NCI-H1092 (cell line): ENCODE measurements around the gene PLA2G4B.

Experiments used
- DNase-seq: peaks from one replicate; lab custom pipeline; 2025; lab: John Stamatoyannopoulos, UW

The PLA2G4B gene

GRCh38 chr15:41871175-41871905 lies 32.7 kb downstream of the PLA2G4B start:
- no peak for DNase-seq

- no peak for DNase-seq
These were observed 33.6 kb downstream of the PLA2G4B start for GRCh38 chr15:41872166-41872747.

DNA sequence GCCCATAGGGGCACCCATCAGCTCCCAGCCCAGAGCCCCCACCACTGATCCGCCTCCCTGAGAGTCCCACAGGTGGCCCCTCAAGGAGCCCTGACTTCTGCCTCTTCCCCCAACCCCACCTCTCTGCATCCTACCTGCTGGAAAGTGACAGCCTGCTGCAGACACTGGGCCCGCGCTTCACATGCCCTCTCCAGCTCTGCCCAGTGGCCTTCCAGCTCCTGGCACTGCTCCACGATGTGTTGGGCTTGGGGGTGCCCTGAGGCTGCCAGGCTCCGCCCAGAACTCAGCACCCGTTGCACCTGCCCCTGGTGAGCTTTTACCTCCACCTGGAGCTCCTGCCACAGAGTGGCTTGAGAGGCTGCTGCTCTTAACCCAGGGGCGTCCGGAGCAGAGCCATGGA lies 35.1 kb downstream of the PLA2G4B start:
- DNase-seq = peak; percentile 12

GRCh38 chr15:41874736-41875135 lies 36.1 kb downstream of the PLA2G4B start:
- DNase-seq = no peak

GRCh38 chr15:41876007-41876406 lies 37.4 kb downstream of the PLA2G4B start:
- DNase-seq = no peak

DNA sequence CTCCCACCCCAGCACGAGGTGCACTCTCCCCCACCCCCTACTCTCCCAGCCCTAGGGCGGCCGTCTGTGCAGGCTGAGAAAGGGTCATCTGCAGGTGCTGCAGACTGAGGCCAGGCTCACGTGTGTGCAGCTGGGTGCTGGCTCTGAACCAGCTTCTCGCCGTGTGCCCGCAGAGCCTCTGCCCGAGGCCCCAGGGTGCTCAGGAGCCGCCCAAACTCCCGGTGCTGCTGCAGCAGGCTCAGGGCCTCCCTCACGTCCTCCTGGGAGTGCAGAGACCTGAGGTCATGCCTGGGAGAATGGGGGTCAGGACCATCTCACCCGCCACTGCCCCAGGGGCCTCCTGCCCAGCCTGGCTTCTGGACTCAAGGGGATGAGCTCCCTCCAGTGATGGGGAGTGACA lies 38.0 kb downstream of the PLA2G4B start:
- DNase-seq = peak; percentile 15

DNA sequence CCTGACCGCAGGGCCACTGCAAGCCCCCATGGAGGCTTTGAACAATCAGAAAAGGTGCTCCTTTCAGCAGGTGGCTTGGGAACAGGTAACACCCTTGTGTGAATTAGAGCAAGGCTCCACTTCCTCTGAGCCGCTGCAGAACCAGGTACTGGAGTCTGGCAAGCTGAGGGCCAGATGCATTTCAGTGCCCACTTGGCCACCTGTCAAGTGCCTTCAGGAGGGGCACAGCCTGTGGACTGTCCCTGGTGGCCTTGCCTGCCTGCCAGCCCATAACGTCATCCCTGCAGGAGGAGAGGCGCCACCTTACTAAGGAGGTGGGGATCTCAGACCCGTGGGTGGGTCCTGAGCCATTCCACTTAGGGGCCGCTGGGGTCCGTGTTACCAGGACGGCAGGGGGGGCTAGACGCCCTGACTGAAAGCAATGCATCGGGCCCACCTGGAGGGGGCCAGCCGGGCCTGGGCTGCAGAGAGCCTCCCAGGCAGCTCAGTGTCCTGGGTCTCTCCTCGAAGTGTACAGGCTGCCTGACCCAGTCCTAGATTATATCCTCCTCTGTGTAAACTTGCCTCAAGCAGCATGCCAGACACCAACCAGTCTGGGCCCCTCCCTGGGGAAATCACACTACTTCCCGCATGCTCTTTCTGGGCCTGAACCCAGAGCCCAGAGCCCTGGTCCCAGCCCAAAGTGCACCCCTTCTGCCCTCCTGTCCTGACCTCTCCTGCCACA lies 39.1 kb downstream of the PLA2G4B start:
- DNase-seq = peak; percentile 39

DNA sequence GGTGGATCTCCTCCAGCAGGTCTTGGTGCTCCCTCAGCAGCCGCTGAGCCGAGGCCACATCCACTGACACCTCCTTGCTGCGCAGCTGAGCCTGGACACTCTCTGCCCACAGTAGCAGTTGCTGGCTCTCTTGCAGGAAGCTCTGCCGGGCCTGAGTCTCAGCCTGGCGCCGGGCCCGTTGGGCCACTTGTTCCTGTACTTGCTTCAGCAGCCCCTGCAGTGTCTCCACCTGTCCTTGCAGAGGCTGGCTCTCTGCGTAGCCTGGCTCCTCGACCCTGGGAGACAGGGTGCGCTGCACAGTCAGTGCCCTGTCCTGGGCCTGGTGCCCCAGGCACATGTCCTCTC lies 39.7 kb downstream of the PLA2G4B start:
- peak; percentile 45 for DNase-seq

DNA sequence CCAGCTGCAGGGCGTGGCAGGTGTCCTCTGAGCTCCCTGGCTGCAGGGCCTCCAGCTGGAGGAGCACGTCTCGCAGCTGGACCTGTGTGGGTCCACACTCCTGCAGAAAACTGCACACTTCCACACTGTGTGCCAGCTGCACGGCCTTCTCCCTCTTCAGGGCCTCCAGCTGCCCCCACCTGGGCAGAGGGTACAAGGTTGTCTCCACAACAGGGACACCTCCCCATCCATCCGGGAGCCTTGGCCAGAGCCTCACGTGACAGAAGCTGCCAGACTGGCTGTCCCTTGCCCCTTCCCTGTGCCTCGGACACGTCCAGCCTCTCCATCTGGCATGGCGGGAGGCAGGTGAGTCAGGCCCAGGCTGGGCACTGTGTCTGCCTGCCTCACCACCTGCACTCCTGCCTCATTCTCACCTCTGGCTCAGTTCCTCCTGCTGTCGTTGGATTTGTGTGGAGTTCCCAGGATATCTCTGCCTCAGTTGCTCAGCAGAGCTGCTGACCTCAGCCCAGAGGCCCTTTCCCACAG lies 40.7 kb downstream of the PLA2G4B start:
- no peak for DNase-seq

DNA sequence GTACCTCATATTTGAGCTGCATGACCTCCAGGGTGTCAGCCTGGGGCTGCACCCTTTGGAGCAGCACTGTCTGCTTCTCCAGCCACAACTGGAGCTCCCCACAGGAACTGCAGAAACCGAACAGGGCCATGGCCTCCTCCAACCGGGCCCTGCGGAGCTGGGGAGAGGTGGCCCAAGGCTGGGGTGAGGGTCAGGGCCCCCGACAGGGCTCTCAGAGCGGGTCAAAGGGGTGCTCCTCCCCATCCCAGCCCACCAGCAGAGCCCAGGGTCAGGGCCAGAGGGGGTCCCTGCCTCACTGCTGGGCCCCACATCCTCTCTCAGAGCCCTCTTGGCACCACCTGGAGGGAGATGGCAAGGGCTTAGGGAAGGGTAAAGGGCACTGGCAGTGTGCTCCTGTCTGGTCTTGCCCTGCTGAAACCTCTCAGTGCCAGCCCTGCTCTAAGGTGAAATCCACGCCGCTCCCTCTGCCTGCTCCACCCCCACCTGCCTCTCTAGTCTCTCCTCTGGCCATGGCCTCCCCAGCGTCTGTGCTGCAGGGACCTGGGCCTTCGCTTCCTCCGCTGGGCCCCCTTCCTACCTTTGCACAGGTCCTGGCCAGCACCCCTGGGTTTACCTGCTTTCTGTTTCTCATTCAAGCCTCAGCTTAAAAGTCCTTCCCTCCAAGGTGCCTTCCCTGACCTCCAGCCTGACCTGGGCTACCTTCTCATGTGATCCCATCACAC lies 41.7 kb downstream of the PLA2G4B start:
- no peak for DNase-seq

GRCh38 chr15:41881086-41881485 lies 42.4 kb downstream of the PLA2G4B start:
- DNase-seq = no peak

DNA sequence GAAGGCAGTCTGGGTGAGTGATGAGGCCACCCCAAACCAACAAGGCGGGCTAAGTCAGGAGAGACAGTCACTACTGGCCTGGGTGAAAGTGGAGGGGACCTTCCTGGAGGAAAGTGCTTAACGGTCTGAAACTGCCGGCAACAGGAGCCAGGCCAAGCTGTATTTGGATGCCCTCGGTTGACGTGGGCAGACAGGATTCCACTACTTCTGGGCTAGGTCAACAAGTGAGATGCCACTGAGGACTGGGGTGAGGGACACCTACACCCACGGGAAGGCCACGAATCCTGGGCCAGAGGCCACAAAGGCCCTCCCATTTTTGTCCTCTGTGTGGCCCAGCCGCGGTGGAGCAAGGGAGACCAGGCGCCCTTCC lies 42.9 kb downstream of the PLA2G4B start:
- DNase-seq = no peak

DNA sequence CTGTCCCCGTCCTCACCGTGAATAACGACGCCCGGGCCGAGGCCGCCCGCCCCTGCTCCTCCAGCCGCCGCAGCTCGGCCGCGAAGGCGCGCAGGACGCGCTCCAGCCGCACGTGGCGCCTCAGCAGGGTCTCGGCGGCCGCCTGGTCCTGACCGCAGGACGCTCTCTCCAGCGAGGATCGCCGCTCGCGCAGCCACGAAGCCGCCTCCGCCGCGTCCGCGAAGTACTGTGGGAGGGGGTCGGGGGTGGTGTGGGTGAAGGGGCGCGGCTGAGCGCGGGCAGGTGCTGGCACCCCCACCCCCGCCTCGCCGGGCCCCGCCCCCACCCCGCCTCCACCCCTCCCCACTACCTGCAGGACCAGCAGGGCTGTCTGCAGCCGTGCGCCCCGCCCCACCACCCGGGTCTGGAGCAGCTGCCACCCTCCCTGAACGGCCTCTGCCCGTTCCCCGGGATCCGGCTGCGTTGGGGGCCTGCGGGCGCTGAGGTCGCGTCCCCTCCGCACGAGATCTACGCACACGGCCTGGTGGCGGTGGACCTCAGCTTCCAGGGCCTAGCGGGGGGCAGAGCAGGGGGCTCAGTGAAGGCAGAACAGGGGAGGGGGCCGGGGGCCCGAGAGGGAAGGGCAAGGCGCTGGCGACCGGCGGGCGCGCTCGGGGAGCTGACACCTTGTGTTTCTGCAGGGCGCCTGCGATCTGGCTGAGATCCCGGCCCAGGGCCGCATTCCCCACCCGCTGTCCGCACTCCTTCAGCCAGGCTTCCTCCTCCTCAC lies 43.5 kb downstream of the PLA2G4B start:
- DNase-seq = no peak

GRCh38 chr15:41882689-41883483 lies 44.2 kb downstream of the PLA2G4B start:
- no peak for DNase-seq

- DNase-seq = no peak
These were observed 44.8 kb downstream of the PLA2G4B start for GRCh38 chr15:41883484-41883825.

DNA sequence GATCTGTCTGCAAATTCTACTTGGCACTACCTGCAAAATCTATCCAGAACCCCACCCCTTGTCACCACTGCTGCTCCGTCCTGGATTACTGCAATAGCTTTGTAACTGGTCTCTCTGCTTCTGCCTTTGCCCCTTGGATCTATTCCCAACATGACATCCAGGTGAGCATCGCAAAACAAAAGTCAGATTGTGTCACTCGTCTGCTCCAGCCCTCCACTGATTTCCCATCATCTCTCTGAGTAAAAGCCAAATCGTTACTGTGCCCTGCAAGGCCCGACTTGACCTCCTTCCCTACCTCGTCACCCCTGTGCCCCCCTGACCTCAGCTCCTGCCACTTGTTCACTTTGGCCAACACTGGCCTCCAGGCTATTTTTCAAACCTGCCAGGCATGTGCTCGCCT lies 45.8 kb downstream of the PLA2G4B start:
- no peak for DNase-seq

- DNase-seq = no peak
These were observed 46.7 kb downstream of the PLA2G4B start for GRCh38 chr15:41885321-41885720.

DNA sequence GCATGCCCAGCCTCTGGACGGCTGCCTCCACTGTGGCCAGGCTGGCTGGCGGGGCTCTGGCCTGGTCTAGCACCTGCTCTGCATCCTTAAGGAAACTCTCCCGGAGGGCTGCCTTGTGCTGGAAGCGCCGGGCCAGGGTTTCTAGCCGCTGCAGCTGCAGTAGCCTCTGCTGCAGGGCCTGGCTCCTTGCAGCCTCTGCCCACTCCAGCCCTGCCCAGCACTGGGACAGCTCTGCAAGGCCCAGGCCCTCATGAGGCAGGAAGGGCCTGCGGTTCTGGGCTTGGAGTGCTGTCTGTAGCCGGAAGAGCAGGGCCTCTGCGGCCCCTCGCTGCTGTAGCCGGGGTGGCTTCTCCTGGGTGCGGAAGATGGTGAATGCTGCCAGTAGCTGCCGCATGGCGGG lies 47.2 kb downstream of the PLA2G4B start:
- no peak for DNase-seq

DNA sequence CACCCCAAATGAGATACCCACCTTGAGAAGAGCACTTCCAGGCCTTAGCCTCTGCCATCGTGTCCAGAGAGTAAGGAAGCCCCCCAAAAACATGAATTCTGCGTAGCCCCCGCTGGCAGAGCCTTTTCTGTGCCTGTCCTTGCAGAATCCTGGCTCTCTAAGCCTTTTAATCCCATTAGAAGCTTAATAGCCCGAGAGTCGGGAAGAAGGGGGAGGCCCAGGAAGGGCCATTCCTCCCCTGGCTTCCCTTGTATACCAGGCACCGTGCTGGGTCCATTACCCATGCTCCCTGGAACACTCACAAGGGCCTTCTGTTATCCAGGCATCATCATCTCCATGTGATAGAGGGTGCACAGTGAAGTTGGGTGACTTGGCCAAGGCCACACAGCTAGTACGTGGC lies 48.1 kb downstream of the PLA2G4B start:
- no peak for DNase-seq

GRCh38 chr15:41887161-41887560 lies 48.5 kb downstream of the PLA2G4B start:
- DNase-seq = no peak

DNA sequence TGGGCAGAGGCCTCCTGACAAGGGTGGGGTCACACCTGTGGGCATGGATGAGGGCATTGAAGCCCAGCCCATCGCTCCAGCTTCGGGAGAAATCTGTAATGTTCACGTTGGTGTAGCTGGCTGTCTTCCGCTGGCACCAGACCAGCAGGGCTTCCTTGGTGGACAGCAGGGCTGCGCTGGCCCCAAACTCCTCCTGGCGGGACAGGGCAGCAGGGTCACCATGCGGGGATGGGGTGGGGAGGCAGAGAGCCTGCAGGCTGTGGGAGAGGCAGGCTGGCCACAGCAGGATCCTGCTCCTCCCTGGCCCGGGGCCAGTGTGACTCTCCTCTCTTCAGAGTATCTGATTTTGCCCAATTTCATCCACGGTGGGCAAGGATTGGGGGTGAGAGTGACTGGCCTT lies 49.2 kb downstream of the PLA2G4B start:
- DNase-seq = no peak
